Vagina (tissue), 2 donors: ENCODE measurements around the gene PCCB. TPM values are rescaled to one million over a fixed set of nuclear protein-coding genes. Genes with fewer than 3 reads are reported as not detected.

Source experiments
- DNase-seq, 2 donors: peaks; one replicate each; pipeline ENCODE4 v3.0.0-alpha.2; 2017; ENCODE audit errors: extremely low spot score in 2 of 2
- H3K27ac ChIP-seq: fragments of 200-600 bp; sonication (generic); one replicate; pipeline ENCODE4 v1.5.1; 2019
- H3K27me3 ChIP-seq: fragments of 200-600 bp; sonication (generic); one replicate; pipeline ENCODE4 v1.5.1; 2019
- H3K36me3 ChIP-seq, 2 donors: fragments of 200-600 bp; sonication (generic); one replicate each; pipeline ENCODE4 v1.5.1; 2017 to 2019
- H3K4me1 ChIP-seq: fragments of 200-600 bp; sonication (generic); one replicate; pipeline ENCODE4 v1.5.1; 2019
- H3K4me3 ChIP-seq, 2 donors: fragments of 200-600 bp; sonication (generic); 1 replicate in 1 of 2; 2 replicates in 1 of 2; pipeline ENCODE4 v1.5.1; 2016 to 2019
- H3K9me3 ChIP-seq: fragments of 200-600 bp; sonication (generic); one replicate; pipeline ENCODE4 v1.5.1; 2019
- POLR2A ChIP-seq, 2 donors: fragments of 450-650 bp; IDR thresholded peaks; one replicate each; pipeline ENCODE4 v1.6.1; 2017; ENCODE audit warnings: antibody characterized with exemption in 2 of 2, mild to moderate bottlenecking in 2 of 2, moderate library complexity in 2 of 2
- POLR2AphosphoS5 ChIP-seq, 2 donors: sonication (generic); formaldehyde crosslinking; IDR thresholded peaks; one replicate each; pipeline ENCODE4 v1.9.0; 2017; ENCODE audit warnings: antibody characterized with exemption in 2 of 2, mild to moderate bottlenecking in 2 of 2, low read depth in 1 of 2; ENCODE audit not compliant: insufficient read depth in 1 of 2
- intact Hi-C: fragments of 100-400 bp; cut with DNase I; formaldehyde crosslinking; loops from one replicate; pipeline ENCODE4 v1.15.1; 2023
- total RNA-seq: library from RNA; depleted of rRNA; stranded (reverse); fragments of >200 nt; gene quantifications from one replicate; pipeline ENCODE4 v1.2.3, GENCODE V29; 2016
- TF ChIP-seq, protein P1 (sequence below), 3 experiments: fragments of 450-650 bp in 2 of 3; fragments of 200-600 bp in 1 of 3; sonication (generic) in 1 of 3; IDR thresholded peaks; one replicate each; pipeline ENCODE4 v1.5.1; 2017 to 2019; ENCODE audit warnings: antibody characterized with exemption in 3 of 3, mild to moderate bottlenecking in 2 of 3, moderate library complexity in 2 of 3

The PCCB gene
- total RNA-seq, 1 donor from 2014 or later: 16.7 TPM

DNA sequence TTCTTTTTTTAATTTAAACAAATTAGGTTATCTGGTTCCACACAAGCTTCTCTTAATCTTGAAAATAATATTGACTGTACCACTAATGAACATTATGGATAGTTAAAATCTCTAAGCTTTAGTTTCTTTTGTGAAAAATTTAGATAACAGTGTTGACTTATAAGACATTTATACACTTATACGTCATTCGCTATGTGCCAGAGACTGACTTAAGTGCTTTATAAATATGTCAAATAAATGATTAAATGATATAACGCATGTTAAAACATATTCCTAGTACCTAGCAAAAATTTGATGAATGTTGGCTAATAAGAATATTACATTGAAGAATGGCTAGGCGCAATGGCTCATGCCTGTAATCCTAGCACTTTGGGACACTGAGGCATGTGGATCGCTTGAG is 96.3 kb downstream of the PCCB start:
- Histone ChIP-seq H3K36me3 (peaks cover 0 to 3% of the 10 kb centered on the region in 2 donors), H3K27ac (no peak overlapping the region), H3K9me3 (no peaks in the 10 kb centered on the region), H3K4me3 (no peak overlapping the region), H3K27me3 (no peaks in the 10 kb centered on the region), H3K4me1 (peaks cover 21% of the 10 kb centered on the region)
- DNase-seq: no peak
- intact Hi-C loops: no loop called here
- no peak for TF ChIP-seq POLR2AphosphoS5 (IDR thresholded peaks at IDR 0.05; ENCODE audit: insufficient read depth in 1 of 2, low read depth in 1 of 2)
- no peak for TF ChIP-seq POLR2A (IDR thresholded peaks at IDR 0.05)
- TF ChIP-seq, protein P1, sequence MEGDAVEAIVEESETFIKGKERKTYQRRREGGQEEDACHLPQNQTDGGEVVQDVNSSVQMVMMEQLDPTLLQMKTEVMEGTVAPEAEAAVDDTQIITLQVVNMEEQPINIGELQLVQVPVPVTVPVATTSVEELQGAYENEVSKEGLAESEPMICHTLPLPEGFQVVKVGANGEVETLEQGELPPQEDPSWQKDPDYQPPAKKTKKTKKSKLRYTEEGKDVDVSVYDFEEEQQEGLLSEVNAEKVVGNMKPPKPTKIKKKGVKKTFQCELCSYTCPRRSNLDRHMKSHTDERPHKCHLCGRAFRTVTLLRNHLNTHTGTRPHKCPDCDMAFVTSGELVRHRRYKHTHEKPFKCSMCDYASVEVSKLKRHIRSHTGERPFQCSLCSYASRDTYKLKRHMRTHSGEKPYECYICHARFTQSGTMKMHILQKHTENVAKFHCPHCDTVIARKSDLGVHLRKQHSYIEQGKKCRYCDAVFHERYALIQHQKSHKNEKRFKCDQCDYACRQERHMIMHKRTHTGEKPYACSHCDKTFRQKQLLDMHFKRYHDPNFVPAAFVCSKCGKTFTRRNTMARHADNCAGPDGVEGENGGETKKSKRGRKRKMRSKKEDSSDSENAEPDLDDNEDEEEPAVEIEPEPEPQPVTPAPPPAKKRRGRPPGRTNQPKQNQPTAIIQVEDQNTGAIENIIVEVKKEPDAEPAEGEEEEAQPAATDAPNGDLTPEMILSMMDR (IDR thresholded peaks at IDR 0.05): no peak

DNA sequence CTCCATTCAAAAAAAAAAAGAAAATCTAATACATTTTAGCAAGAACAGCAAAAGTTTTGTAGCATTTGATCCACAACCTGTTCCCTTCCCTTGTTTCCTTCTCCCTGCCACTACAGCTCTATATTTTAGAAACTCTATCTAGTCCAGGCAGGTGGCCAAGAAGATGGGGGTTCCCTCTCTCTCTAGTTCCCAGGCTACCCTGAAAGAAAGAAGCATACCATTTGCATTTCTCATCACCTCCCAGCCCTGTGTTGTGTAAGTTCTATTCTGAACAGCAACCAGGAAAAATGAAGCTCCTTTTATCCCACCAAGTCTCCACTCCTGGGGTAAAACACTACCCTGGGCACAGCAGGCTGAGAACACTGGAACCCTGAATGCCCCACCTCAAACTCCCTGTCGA is 100.0 kb downstream of the PCCB start:
- H3K4me3 ChIP-seq: no peak overlapping the region
- no peaks in the 10 kb centered on the region for H3K36me3 ChIP-seq
- no peak for DNase-seq
- TF ChIP-seq, protein P1 (IDR thresholded peaks at IDR 0.05): no peak
- TF ChIP-seq POLR2AphosphoS5 (IDR thresholded peaks at IDR 0.05; ENCODE audit: insufficient read depth in 1 of 2, low read depth in 1 of 2): no peak
- H3K9me3 ChIP-seq: no peaks in the 10 kb centered on the region
- no peaks in the 10 kb centered on the region for H3K27me3 ChIP-seq
- intact Hi-C loops: no loop called here
- peak overlapping the region; percentile 45 for H3K27ac ChIP-seq
- peaks cover 8% of the 10 kb centered on the region for H3K4me1 ChIP-seq

DNA sequence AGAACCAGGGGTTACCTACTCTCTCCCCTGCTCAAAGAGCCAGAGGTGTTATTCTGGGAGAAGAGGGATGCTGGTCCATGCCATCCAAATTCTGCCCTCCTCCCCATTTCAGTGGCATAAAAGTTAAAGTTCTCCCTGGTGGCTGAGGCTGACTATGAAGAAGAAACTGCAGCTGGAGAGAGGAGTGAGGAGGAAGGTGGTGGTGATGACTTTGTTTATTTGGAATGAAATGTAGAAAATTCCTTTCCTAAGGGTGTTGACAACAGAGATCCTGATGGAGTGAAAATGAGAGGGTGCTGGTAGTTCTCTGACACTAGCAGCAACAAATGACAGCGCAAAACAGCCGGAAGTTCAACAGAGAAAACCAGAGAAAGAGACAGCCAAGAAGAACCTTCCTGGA is 100.4 kb downstream of the PCCB start:
- no peak overlapping the region for H3K4me3 ChIP-seq
- no peak for DNase-seq
- H3K4me1 ChIP-seq: peaks cover 8% of the 10 kb centered on the region
- peak overlapping the region; percentile 45 for H3K27ac ChIP-seq
- no peaks in the 10 kb centered on the region for H3K27me3 ChIP-seq
- H3K9me3 ChIP-seq: no peaks in the 10 kb centered on the region
- TF ChIP-seq, protein P1 (IDR thresholded peaks at IDR 0.05): no peak
- TF ChIP-seq POLR2AphosphoS5 (IDR thresholded peaks at IDR 0.05; ENCODE audit: insufficient read depth in 1 of 2, low read depth in 1 of 2): no peak
- TF ChIP-seq POLR2A (IDR thresholded peaks at IDR 0.05): no peak
- intact Hi-C loops: no loop called here
- peaks cover 0 to 2% of the 10 kb centered on the region in 2 donors for H3K36me3 ChIP-seq

DNA sequence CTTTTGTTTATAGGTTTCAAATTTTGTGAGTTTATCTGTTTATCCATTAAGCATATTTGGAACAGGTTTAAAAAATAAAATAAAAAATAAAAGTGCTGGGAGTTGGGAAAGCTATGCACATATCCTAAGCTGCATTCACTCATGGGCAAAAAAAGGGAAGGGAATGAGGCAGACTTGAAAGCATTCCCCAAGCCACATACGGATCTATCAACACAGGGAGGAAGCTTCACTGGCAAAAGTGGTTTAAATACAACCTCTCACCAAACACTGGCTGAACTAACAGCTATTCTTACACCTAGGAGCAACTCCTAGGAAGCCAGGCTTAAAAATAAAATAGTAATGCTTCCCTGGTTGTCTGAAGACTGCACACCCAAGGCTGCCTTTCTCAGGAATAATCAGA is 101.2 kb downstream of the PCCB start:
- H3K27ac ChIP-seq: no peak overlapping the region
- peaks cover 0 to 10% of the 10 kb centered on the region in 2 donors for H3K36me3 ChIP-seq
- DNase-seq: no peak
- intact Hi-C loops: no loop called here
- peaks cover 7% of the 10 kb centered on the region for H3K9me3 ChIP-seq
- H3K4me3 ChIP-seq: no peak overlapping the region
- peaks cover 8% of the 10 kb centered on the region for H3K4me1 ChIP-seq
- TF ChIP-seq, protein P1 (IDR thresholded peaks at IDR 0.05): no peak
- no peak for TF ChIP-seq POLR2A (IDR thresholded peaks at IDR 0.05)
- no peaks in the 10 kb centered on the region for H3K27me3 ChIP-seq

DNA sequence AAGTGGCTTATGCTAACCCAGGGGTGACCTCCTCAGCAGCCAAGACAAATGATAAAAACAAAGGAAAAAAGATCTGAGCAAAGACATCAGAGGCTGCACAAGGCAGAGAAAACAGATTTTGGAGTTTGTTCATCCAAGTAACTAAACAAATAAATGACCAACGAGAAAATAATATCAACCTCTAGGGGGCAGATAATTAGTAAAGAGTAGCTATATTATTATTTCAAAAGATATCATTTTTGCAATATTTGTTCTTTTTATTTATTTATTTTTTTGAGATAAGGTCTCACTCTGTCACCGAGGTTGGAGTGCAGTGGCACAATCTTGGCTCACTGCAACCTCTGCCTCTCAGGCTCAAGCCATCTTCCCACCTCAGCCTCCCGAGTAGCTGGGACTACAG is 101.8 kb downstream of the PCCB start:
- H3K27me3 ChIP-seq: no peaks in the 10 kb centered on the region
- H3K4me1 ChIP-seq: peaks cover 8% of the 10 kb centered on the region
- intact Hi-C loops: no loop called here
- no peak for DNase-seq
- TF ChIP-seq, protein P1 (IDR thresholded peaks at IDR 0.05): no peak
- TF ChIP-seq POLR2A (IDR thresholded peaks at IDR 0.05): no peak
- TF ChIP-seq POLR2AphosphoS5 (IDR thresholded peaks at IDR 0.05; ENCODE audit: insufficient read depth in 1 of 2, low read depth in 1 of 2): no peak
- peaks cover 0 to 15% of the 10 kb centered on the region in 2 donors for H3K36me3 ChIP-seq
- H3K4me3 ChIP-seq: no peak overlapping the region
- H3K9me3 ChIP-seq: peaks cover 7% of the 10 kb centered on the region
- no peak overlapping the region for H3K27ac ChIP-seq
